ENCODE measurements around the gene IL5.
"Not testable (repeated sequence)": the region's sequence is repeated elsewhere in the genome, so short reads cannot be mapped to it uniquely, and the experiment has no call there.

IL5 gene

DNA sequence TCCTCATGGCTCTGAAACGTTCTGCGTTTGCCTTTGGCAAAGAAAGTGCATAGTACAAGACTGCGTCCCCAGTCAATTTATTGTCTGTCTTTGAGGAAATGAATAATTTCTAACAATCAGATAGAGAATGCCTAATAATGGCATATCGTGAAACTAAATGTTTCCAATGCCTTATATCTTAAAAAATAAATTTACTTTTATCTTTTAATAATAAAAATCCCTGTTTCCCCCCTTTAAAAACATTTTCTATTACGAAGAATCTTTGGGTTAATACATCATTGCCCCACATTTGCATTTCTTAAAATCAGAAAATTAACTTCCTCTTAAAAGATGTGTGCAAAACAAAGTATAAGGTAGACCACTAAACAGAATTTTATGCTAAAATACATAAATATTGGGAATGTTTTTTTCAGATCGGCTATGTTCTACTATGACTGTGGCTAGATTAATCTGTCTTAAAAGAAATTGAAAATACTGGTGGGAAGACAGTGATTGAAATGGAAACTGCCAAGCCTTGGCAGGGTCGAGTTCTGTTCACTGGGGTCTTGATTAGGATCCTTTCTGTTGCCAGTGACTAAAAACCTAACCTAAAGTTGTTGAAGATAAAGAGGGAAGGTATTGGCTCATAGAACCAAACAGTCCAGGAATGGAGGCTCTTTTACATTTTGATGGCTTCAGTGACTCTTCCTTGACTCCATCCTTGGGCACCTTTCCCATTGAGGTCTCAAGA is at the start of gene IL5:
Gene IL5 (minus strand): TSS at position 51 of the 730 bp plus-strand sequence. CDS start 44 bp downstream, at position 7.
- DNase-seq (ENCODE audit: low read depth in 2 of 2): no peak

DNA sequence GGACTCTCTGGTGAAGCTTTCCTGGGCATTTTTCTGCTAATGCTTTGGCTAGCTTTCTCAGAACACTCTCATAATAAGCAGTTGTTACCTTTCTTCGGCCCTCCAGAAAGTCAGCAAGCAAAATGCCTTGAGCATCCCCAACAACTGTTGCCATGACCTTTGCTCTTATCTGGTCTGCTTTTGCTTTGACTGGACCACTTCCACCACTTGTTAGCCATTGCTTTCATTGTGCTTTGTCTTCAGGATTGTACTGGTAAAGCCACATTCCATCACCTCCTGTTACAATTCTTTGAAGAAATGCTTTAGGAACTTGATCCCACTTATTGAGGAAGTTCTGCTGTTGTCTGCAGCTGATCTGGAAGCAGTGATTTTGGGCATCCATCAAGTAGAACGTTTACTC is 49.2 kb upstream of the IL5 start:
- DNase-seq (ENCODE audit: low read depth in 2 of 2): no peak

DNA sequence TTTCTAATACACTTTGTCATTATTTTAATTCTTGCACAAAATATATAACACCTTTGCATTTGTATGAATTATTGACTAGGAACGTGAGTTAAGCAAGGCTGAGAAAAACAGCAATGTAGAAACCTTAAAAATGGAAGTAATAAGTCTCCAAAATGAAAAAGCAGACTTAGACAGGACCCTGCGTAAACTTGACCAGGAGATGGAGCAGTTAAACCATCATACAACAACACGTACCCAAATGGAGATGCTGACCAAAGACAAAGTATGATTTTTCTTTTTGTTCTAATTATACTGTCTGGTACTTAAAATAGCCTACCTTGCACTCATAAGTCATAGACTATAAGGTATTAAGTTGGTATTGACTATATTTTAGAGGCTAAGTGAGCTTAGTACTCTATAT is 47.8 kb upstream of the IL5 start:
- no peak for DNase-seq (ENCODE audit: low read depth in 2 of 2)

DNA sequence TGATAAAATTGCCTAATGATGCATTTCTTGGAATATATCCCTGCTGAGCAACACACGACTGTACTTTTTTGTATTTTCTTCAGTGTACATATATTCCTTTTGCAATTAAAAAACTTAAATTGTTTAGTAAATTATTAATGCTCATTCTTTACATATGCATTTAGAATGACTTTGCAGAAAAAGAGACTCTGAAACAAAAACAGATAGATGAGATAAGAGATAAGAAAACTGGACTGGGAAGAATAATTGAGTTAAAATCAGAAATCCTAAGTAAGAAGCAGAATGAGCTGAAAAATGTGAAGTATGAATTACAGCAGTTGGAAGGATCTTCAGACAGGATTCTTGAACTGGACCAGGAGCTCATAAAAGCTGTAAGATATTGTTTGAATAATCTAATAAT is 46.1 kb upstream of the IL5 start:
- DNase-seq (ENCODE audit: low read depth in 2 of 2): no peak

DNA sequence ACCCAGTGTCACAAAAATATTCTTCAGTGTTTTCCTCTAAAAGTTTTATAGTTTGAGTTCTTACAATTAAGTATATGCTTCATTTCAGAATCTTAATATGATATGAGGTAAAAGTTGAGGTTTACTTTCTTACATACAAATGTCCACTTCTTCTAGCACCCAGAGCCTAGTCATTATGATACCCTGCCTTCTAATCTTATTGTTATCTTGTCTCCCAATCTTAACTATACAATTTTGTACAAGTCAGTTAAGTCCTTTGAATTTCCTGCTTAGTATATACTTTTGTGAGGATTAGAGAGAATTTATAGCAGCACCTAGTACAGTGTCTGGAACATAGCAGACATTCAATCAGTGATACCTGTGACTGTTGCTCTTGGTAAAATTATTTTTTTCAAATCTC is 42.7 kb upstream of the IL5 start:
- DNase-seq (ENCODE audit: low read depth in 2 of 2): no peak

DNA sequence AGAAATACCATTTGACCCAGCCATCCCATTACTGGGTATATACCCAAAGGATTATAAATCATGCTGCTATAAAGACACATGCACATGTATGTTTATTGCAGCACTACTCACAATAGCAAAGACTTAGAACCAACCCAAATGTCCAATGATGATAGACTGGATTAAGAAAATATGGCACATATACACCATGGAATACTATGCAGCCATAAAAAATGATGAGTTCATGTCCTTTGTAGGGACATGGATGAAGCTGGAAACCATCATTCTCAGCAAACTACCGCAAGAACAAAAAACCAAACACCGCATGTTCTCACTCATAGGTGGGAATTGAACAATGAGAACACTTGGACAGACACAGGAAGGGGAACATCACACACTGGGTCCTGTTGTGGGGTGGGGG is 41.2 kb upstream of the IL5 start:
- not testable (repeated sequence) for DNase-seq (ENCODE audit: low read depth in 2 of 2)

DNA sequence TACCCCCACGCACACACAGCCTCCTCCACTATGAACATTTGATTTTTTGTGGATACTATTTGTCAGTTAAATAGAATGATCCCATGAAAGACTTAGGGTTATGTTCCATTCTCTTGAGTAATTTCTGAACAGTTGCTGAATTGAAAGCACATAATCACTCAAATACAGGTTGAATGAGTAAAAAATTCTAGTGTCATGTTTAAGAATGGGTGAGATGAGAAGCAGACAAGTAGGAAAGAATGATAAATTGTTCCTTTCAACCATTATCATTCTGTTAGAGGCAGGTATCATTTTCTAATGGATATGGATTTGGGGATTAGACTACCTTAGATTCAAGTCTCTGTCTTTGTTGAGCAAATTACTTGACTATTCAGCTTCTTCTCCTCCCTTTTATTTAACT is 32.8 kb upstream of the IL5 start:
- DNase-seq (ENCODE audit: low read depth in 2 of 2): no peak

- no peak for DNase-seq (ENCODE audit: low read depth in 2 of 2)
Measured at GRCh38 chr5:132566657-132567056, 23.3 kb upstream of the IL5 start.

- not testable (repeated sequence) for DNase-seq (ENCODE audit: low read depth in 2 of 2)
Measured at GRCh38 chr5:132564555-132564954, 21.2 kb upstream of the IL5 start.

DNA sequence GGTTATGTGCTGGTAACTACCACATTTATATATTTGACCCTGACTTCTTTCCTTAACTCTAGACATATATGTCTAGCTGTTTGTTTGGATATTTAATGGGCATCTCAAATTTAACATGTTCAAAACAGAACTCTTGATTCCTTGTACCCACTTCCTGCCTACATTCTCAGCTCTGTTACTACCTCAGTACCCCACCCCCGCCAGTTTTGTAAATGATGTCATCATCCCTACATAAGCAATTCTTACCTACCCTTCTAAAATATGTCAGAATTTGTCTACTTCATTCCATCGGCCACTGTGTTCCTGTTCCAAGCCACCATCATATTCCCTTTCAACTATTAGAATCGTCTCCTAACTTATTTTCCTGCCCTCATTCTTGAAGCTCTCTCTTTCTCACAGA is 18.3 kb upstream of the IL5 start:
- no peak for DNase-seq (ENCODE audit: low read depth in 2 of 2)

DNA sequence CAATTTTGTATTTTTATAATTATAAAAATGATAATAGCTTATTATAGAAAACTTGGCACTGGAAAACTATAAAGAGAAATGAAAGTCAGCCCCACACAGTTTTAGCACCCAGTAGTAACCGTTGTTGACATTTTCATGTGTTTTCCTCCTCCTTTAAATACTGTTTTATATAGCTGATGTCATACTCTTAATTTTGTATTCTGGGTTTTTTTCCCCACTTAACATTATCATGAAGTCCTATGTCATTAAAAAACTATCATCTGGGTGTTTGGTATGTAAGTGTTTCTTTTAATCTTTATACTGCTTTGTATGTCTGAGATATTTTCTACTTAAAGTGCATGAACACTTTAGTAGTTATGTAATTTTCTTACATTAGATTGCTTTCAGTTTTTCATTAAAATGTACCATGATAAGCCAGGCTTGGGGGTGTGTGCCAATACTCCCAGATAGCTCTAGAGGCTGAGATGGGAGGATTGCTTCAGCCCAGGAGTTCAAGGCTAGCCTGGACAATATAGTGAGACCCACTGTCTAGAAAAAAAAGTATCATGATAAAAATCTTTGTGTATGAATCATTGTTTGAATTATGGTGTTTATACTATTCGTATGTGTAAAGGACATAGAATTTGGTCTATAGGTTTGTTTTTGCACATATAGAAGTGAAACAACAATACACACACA is 16.2 kb upstream of the IL5 start:
- no peak for DNase-seq (ENCODE audit: low read depth in 2 of 2)

GRCh38 chr5:132557478-132558172 is 14.3 kb upstream of the IL5 start:
- DNase-seq (ENCODE audit: low read depth in 2 of 2): peak; percentile 7 to 17

DNA sequence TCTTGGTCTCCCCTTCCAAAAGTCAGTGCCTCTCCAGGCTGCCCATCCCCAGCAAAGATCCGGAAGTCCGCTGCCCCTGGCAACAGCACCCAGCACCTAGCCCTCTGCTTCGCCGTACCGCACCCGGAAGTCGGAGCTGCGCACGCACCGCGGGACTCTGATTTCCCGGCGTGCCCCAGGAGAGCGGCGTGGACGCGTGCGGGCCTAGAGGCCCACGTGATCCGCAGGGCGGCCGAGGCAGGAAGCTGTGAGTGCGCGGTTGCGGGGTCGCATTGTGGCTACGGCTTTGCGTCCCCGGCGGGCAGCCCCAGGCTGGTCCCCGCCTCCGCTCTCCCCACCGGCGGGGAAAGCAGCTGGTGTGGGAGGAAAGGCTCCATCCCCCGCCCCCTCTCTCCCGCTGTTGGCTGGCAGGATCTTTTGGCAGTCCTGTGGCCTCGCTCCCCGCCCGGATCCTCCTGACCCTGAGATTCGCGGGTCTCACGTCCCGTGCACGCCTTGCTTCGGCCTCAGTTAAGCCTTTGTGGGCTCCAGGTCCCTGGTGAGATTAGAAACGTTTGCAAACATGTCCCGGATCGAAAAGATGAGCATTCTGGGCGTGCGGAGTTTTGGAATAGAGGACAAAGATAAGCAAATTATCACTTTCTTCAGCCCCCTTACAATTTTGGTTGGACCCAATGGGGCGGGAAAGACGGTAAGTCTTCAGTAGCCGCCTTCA is 13.6 kb upstream of the IL5 start, which contains the start of gene RAD50:
Gene RAD50 (plus strand): TSS at position 215 of the 715 bp plus-strand sequence. CDS start 348 bp downstream, at position 563.
- DNase-seq (ENCODE audit: low read depth in 2 of 2): peak; percentile 86 to 88

GRCh38 chr5:132556153-132556762 is 12.9 kb upstream of the IL5 start:
- no peak for DNase-seq (ENCODE audit: low read depth in 2 of 2)

DNA sequence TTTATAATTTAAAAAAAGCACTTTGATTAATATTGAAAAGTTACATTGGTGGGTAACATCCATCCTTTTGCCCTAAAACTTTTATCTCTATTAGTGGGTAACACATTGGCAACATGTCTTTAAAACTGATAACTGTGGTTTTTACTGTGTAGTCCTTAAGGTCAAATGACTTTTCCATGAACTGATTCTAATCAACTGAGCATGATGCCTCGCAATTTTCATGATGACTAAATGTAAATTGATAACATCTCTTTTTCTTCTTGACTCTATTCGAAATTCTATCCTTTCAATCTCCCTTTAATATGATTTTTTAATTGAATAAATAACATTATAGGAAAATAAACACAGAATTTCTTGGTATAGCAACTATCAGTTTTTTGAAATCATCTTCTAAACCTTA is 6.3 kb upstream of the IL5 start:
- DNase-seq (ENCODE audit: low read depth in 2 of 2): no peak

DNA sequence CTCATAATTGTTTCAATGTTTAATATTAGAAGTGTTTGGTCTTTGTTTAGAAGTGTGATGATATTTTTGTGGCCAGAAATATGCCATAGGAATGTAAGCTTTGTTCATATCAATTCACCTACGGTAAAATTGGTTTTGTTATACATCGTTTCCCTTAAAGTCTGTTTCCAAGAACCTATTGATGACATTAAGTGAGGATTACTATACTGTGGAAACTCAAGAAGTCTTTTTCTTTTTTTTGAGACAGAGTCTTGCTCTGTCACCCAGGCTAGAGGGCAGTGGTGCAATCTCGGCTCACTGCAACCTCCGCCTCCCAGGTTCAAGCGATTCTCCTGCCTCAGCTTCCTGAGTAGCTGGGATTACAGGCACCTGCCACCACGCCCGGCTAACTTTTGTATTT is 5.5 kb upstream of the IL5 start:
- DNase-seq (ENCODE audit: low read depth in 2 of 2): not testable (repeated sequence)

GRCh38 chr5:132547269-132547668 is 3.9 kb upstream of the IL5 start:
- no peak for DNase-seq (ENCODE audit: low read depth in 2 of 2)

- peak in 1 of 2 donors; percentile 27 for DNase-seq (ENCODE audit: low read depth in 2 of 2)
Measured at GRCh38 chr5:132546108-132546507, 2.8 kb upstream of the IL5 start.

DNA sequence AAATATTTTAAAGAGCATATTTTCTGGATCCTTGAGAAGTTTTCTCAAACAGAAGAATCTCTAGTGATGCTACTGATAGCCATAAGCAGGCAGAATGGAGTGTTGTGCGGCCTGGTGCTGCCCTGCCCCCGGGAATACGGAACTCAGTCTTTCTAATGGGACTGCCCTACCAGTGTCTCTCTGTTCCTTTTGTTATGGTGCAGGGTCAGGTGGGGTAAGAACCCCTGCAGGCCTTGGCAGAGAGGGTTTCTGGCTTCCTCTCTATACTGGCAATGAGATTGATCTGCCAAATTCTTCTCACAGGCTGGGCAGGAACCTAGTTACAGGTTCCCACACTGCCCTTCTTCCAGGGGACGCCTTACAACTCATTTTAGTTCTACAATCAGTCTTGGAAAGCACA is 2.6 kb downstream of the IL5 start:
- DNase-seq (ENCODE audit: low read depth in 2 of 2): no peak

DNA sequence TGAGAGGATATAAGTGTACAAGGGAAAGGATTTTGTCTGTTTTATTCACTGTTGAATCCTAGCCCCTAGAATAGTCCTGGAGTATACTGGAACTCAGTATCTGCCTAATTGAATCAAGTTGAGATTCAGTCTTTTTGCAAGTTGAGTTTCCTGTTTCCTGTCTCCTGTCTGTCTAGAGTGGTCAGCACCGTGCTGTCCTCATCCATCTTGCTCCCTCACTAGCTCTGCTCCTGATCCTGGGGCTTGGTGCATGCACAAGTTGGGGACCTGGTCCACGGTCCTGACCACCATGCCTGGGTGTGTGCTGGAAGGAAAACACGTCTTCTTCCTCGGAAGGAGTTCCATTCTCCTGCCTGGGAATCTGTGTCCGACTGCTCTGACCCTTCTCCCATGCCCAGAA is 3.2 kb downstream of the IL5 start:
- no peak for DNase-seq (ENCODE audit: low read depth in 2 of 2)

GRCh38 chr5:132539716-132540115 is 3.6 kb downstream of the IL5 start:
- no peak for DNase-seq (ENCODE audit: low read depth in 2 of 2)

GRCh38 chr5:132530946-132531345 is 12.4 kb downstream of the IL5 start:
- no peak for DNase-seq (ENCODE audit: low read depth in 2 of 2)

All from stimulated activated CD4-positive, alpha-beta T cell treated with anti-CD3 and anti-CD28 coated beads, Interleukin-1b, Interleukin-23, amount 100 ng/mL, for 4 hours (primary cell).